BLaER1 (cell line): ENCODE results near the gene MAB21L3.

Experiments
- H3K27ac ChIP-seq: shearing (Covaris generic); formaldehyde crosslinking; 2 replicates; pipeline ENCODE4 v1.8.1; 2022
- H3K27me3 ChIP-seq: shearing (Covaris generic); formaldehyde crosslinking; 2 replicates; pipeline ENCODE4 v1.8.1; 2022
- H3K36me3 ChIP-seq: shearing (Covaris generic); formaldehyde crosslinking; 2 replicates; pipeline ENCODE4 v1.8.1; 2022
- H3K4me1 ChIP-seq: shearing (Covaris generic); formaldehyde crosslinking; 2 replicates; pipeline ENCODE4 v1.8.1; 2022
- H3K4me2 ChIP-seq: shearing (Covaris generic); formaldehyde crosslinking; 2 replicates; pipeline ENCODE4 v1.8.1; 2022
- H3K4me3 ChIP-seq: shearing (Covaris generic); formaldehyde crosslinking; 2 replicates; pipeline ENCODE4 v1.8.1; 2022
- H3K9ac ChIP-seq: shearing (Covaris generic); formaldehyde crosslinking; 2 replicates; pipeline ENCODE4 v1.8.1; 2022
- H3K9me3 ChIP-seq: shearing (Covaris generic); formaldehyde crosslinking; 2 replicates; pipeline ENCODE4 v1.8.1; 2022
- H4K20me1 ChIP-seq: shearing (Covaris generic); formaldehyde crosslinking; 2 replicates; pipeline ENCODE4 v1.8.1; 2022
- Cebpa-rat ChIP-seq: shearing (Covaris generic); IDR thresholded peaks from 2 replicates; pipeline ENCODE4 v1.8.1; 2022

MAB21L3 gene

GRCh38 chr1:116089870-116090269 lies 21.3 kb upstream of the MAB21L3 start:
- Histone ChIP-seq H3K4me3 (no peak overlapping the region), H3K27me3 (no peaks in the 10 kb centered on the region), H3K9ac (no peak overlapping the region), H3K9me3 (peaks cover 32% of the 10 kb centered on the region), H3K27ac (no peak overlapping the region), H3K36me3 (no peaks in the 10 kb centered on the region), H3K4me2 (no peak overlapping the region), H3K4me1 (no peaks in the 10 kb centered on the region), H4K20me1 (no peaks in the 10 kb centered on the region)
- no peak for TF ChIP-seq Cebpa-rat

- TF ChIP-seq Cebpa-rat = no peak
- no peak overlapping the region for H3K4me3 ChIP-seq
- no peak overlapping the region for H3K9ac ChIP-seq
- H3K4me1 ChIP-seq = no peaks in the 10 kb centered on the region
- H4K20me1 ChIP-seq = no peaks in the 10 kb centered on the region
- H3K36me3 ChIP-seq = no peaks in the 10 kb centered on the region
- H3K9me3 ChIP-seq = peaks cover 36% of the 10 kb centered on the region
- no peak overlapping the region for H3K4me2 ChIP-seq
- H3K27ac ChIP-seq = no peak overlapping the region
- H3K27me3 ChIP-seq = no peaks in the 10 kb centered on the region
Measured at GRCh38 chr1:116091083-116091482, 20.1 kb upstream of the MAB21L3 start.

GRCh38 chr1:116092752-116093489 lies 18.3 kb upstream of the MAB21L3 start:
- Histone ChIP-seq H3K27ac (no peak overlapping the region), H3K4me2 (no peak overlapping the region), H4K20me1 (no peaks in the 10 kb centered on the region), H3K4me1 (no peaks in the 10 kb centered on the region), H3K36me3 (no peaks in the 10 kb centered on the region), H3K27me3 (no peaks in the 10 kb centered on the region), H3K9me3 (peaks cover 43% of the 10 kb centered on the region), H3K4me3 (no peak overlapping the region), H3K9ac (no peak overlapping the region)
- TF ChIP-seq Cebpa-rat = no peak

GRCh38 chr1:116095027-116095426 lies 16.2 kb upstream of the MAB21L3 start:
- Histone ChIP-seq H3K36me3 (no peaks in the 10 kb centered on the region), H3K9ac (no peak overlapping the region)
- no peak for TF ChIP-seq Cebpa-rat

GRCh38 chr1:116096013-116096618 lies 15.1 kb upstream of the MAB21L3 start:
- TF ChIP-seq Cebpa-rat = no peak

More at GRCh38 chr1:116095027-116095426, 16.2 kb upstream of the MAB21L3 start:
- peaks cover 33% of the 10 kb centered on the region for H3K9me3 ChIP-seq
- no peaks in the 10 kb centered on the region for H3K27me3 ChIP-seq
- no peaks in the 10 kb centered on the region for H3K4me1 ChIP-seq
- no peak overlapping the region for H3K4me3 ChIP-seq
- H4K20me1 ChIP-seq = no peaks in the 10 kb centered on the region
- no peak overlapping the region for H3K27ac ChIP-seq
- no peak overlapping the region for H3K4me2 ChIP-seq

GRCh38 chr1:116097626-116098025 lies 13.6 kb upstream of the MAB21L3 start:
- Histone ChIP-seq H3K4me3 (no peak overlapping the region), H3K36me3 (no peaks in the 10 kb centered on the region), H3K27ac (no peak overlapping the region), H3K27me3 (no peaks in the 10 kb centered on the region), H3K9me3 (peaks cover 17% of the 10 kb centered on the region; the same call in 1 of the 2 replicates), H3K4me1 (no peaks in the 10 kb centered on the region), H4K20me1 (no peaks in the 10 kb centered on the region), H3K9ac (no peak overlapping the region), H3K4me2 (no peak overlapping the region)
- TF ChIP-seq Cebpa-rat = no peak

More at GRCh38 chr1:116096013-116096618, 15.1 kb upstream of the MAB21L3 start:
- Histone ChIP-seq H3K9me3 (peaks cover 25% of the 10 kb centered on the region), H3K36me3 (no peaks in the 10 kb centered on the region), H3K9ac (no peak overlapping the region), H3K4me1 (no peaks in the 10 kb centered on the region), H3K27me3 (no peaks in the 10 kb centered on the region), H4K20me1 (no peaks in the 10 kb centered on the region), H3K4me2 (no peak overlapping the region), H3K4me3 (no peak overlapping the region), H3K27ac (no peak overlapping the region)

- H3K9ac ChIP-seq = no peak overlapping the region
- no peaks in the 10 kb centered on the region for H3K27me3 ChIP-seq
- H4K20me1 ChIP-seq = no peaks in the 10 kb centered on the region
- no peak for TF ChIP-seq Cebpa-rat
- H3K36me3 ChIP-seq = no peaks in the 10 kb centered on the region
- no peak overlapping the region for H3K4me2 ChIP-seq
- H3K27ac ChIP-seq = no peak overlapping the region
- H3K9me3 ChIP-seq = peaks cover 16% of the 10 kb centered on the region; the same call in 1 of the 2 replicates
- no peak overlapping the region for H3K4me3 ChIP-seq
- H3K4me1 ChIP-seq = no peaks in the 10 kb centered on the region
Measured at GRCh38 chr1:116099379-116099778, 11.8 kb upstream of the MAB21L3 start.

- H3K9me3 ChIP-seq = peaks cover 11% of the 10 kb centered on the region; the same call in 1 of the 2 replicates
- no peaks in the 10 kb centered on the region for H3K4me1 ChIP-seq
- no peak overlapping the region for H3K4me2 ChIP-seq
- H3K27ac ChIP-seq = no peak overlapping the region
- H3K4me3 ChIP-seq = no peak overlapping the region
- H3K36me3 ChIP-seq = no peaks in the 10 kb centered on the region
- no peaks in the 10 kb centered on the region for H3K27me3 ChIP-seq
- no peaks in the 10 kb centered on the region for H4K20me1 ChIP-seq
- TF ChIP-seq Cebpa-rat = no peak
- H3K9ac ChIP-seq = no peak overlapping the region
Measured at GRCh38 chr1:116099919-116100318, 11.3 kb upstream of the MAB21L3 start.

GRCh38 chr1:116104667-116105066 lies 6.5 kb upstream of the MAB21L3 start:
- H3K9me3 ChIP-seq = no peaks in the 10 kb centered on the region
- peaks cover 7% of the 10 kb centered on the region; the same call in 1 of the 2 replicates for H3K4me1 ChIP-seq
- no peaks in the 10 kb centered on the region for H3K36me3 ChIP-seq
- H4K20me1 ChIP-seq = no peaks in the 10 kb centered on the region
- no peak overlapping the region for H3K4me2 ChIP-seq
- TF ChIP-seq Cebpa-rat = no peak
- no peaks in the 10 kb centered on the region for H3K27me3 ChIP-seq
- H3K4me3 ChIP-seq = no peak overlapping the region
- no peak overlapping the region for H3K27ac ChIP-seq
- no peak overlapping the region for H3K9ac ChIP-seq

GRCh38 chr1:116105996-116106395 lies 5.2 kb upstream of the MAB21L3 start:
- Histone ChIP-seq H3K9ac (no peak overlapping the region), H3K4me1 (peaks cover 7% of the 10 kb centered on the region; the same call in 1 of the 2 replicates), H4K20me1 (no peaks in the 10 kb centered on the region), H3K36me3 (no peaks in the 10 kb centered on the region), H3K4me2 (0 out of 2 replicates have a peak overlapping the region, but pooled peaks have one; percentile 1), H3K27ac (no peak overlapping the region), H3K27me3 (no peaks in the 10 kb centered on the region), H3K9me3 (no peaks in the 10 kb centered on the region), H3K4me3 (no peak overlapping the region)
- no peak for TF ChIP-seq Cebpa-rat
